ENCODE measurements around the gene C1orf167. TPM values are rescaled to one million over a fixed set of nuclear protein-coding genes. Genes with fewer than 3 reads are reported as not detected.

C1orf167 gene
- polyA plus RNA-seq, 1 of the 3 experiments (the other 2 are of a cell fraction), result 0.10 TPM

GRCh38 chr1:11731691-11732283 is 30.2 kb upstream of the C1orf167 start:
- no peaks in the 10 kb centered on the region for H3K9me2 ChIP-seq
- H3K4me3 ChIP-seq (ENCODE audit: low read depth in 2 of 2, low read length in 1 of 2), result no peak overlapping the region
- no peak for TF ChIP-seq SMC3 (IDR thresholded peaks at IDR 0.05; ENCODE audit: low read depth, low read length)
- no peak for TF ChIP-seq FOXM1 (IDR thresholded peaks at IDR 0.05; ENCODE audit: low read depth)
- no peak for TF ChIP-seq EZH2phosphoT487 (IDR thresholded peaks at IDR 0.05; ENCODE audit: borderline replicate concordance, low read depth)
- TF ChIP-seq MXI1 (IDR thresholded peaks at IDR 0.05; ENCODE audit: low read depth, low read length), result no peak
- TF ChIP-seq GABPA (IDR thresholded peaks at IDR 0.05; ENCODE audit: low read depth), result no peak
- TF ChIP-seq MEF2A (IDR thresholded peaks at IDR 0.05; ENCODE audit: borderline replicate concordance, low read depth), result no peak
- TF ChIP-seq ZBTB33 (IDR thresholded peaks at IDR 0.05; ENCODE audit: borderline replicate concordance, low read depth), result no peak
- no peak for TF ChIP-seq FOXJ3 (CRISPR knock-in tag; IDR thresholded peaks at IDR 0.05)
- no peak for TF ChIP-seq NFIC (IDR thresholded peaks at IDR 0.05; ENCODE audit: borderline replicate concordance)
- TF ChIP-seq IRF3 (IDR thresholded peaks at IDR 0.05; ENCODE audit: low read depth, low read length), result no peak
- TF ChIP-seq ELF1 (IDR thresholded peaks at IDR 0.05), result no peak
- no peak for TF ChIP-seq REST (IDR thresholded peaks at IDR 0.05; ENCODE audit: low read depth, low read length)
- TF ChIP-seq YY1 (IDR thresholded peaks at IDR 0.05; ENCODE audit: low read depth), result no peak
- TF ChIP-seq USF1 (IDR thresholded peaks at IDR 0.05; ENCODE audit: borderline replicate concordance, low read depth), result no peak
- no peak for TF ChIP-seq JUND (IDR thresholded peaks at IDR 0.05)
- no peak for TF ChIP-seq RCOR1 (IDR thresholded peaks at IDR 0.05; ENCODE audit: low read length)
- no peak for TF ChIP-seq RAD21 (IDR thresholded peaks at IDR 0.05; ENCODE audit: low read length)
- TF ChIP-seq CHD2 (IDR thresholded peaks at IDR 0.05; ENCODE audit: low read length, partially characterized antibody), result no peak
- TF ChIP-seq MAX (IDR thresholded peaks at IDR 0.05; ENCODE audit: low read depth), result no peak
- no peak for TF ChIP-seq TAF1 (IDR thresholded peaks at IDR 0.05; ENCODE audit: borderline replicate concordance, low read depth, low read length)
- H3K9ac ChIP-seq, result no peak overlapping the region
- no peaks in the 10 kb centered on the region for H3K9me3 ChIP-seq
- H3F3A ChIP-seq (replicated peaks; ENCODE audit: insufficient read depth), result peaks cover 8% of the 10 kb centered on the region
- DNase-seq, result no peak
- WGBS (ENCODE audit: low lambda C conversion rate), result 81% methylated on average over 16 of the region's 17 CpGs
- no peaks in the 10 kb centered on the region for H3K27me3 ChIP-seq (ENCODE audit: insufficient read depth)
- ChIA-PET CTCF (interaction anchor here (1.6 to 2.1 kb wide), 3 partner anchors 12 to 81 kb away, joined by 3 to 6 read pairs (median 6); partner anchors contain the start of gene FBXO6), POLR2A (interaction anchor here (0.6 kb wide), 1 partner anchor 55 kb away, joined by 4 read pairs; no protein-coding TSS in a partner anchor)
- no peaks in the 10 kb centered on the region for H3K36me3 ChIP-seq (replicated peaks in 1 of 2; ENCODE audit: control insufficient read depth in 1 of 2, insufficient read depth in 2 of 2, low read length in 1 of 2)
- no peak overlapping the region for H3K4me2 ChIP-seq
- no peak overlapping the region for H2AFZ ChIP-seq (ENCODE audit: low read depth)
- peaks cover 0 to 3% of the 10 kb centered on the region in 2 experiments; a peak in 2 of 4 replicates for H3K4me1 ChIP-seq (ENCODE audit: control insufficient read depth in 1 of 2, insufficient read depth in 2 of 2, low read depth in 1 of 2, low read length in 1 of 2)
- H3K79me2 ChIP-seq (ENCODE audit: insufficient read depth), result no peaks in the 10 kb centered on the region
- no peak overlapping the region for H3K27ac ChIP-seq (ENCODE audit: low read depth in 2 of 2, low read length in 1 of 2)
- H4K20me1 ChIP-seq (ENCODE audit: insufficient read depth), result no peaks in the 10 kb centered on the region

All from SK-N-SH (cell line).